Breast epithelium (tissue), 3 donors: ENCODE measurements around the gene HDGF.

ENCODE experiments used
- CTCF ChIP-seq, 3 donors: fragments of 450-650 bp; IDR thresholded peaks; one replicate each; pipeline ENCODE4 v1.5.1; 2016 to 2017; ENCODE audit warnings: antibody characterized with exemption in 3 of 3, mild to moderate bottlenecking in 3 of 3, moderate library complexity in 3 of 3
- POLR2A ChIP-seq: fragments of 450-650 bp; IDR thresholded peaks from one replicate; pipeline ENCODE4 v1.6.1; 2016; ENCODE audit warnings: antibody characterized with exemption, mild to moderate bottlenecking, moderate library complexity
- POLR2AphosphoS5 ChIP-seq, 3 donors: sonication (generic); formaldehyde crosslinking; IDR thresholded peaks; one replicate each; pipeline ENCODE4 v1.6.1; 2017; ENCODE audit warnings: antibody characterized with exemption in 3 of 3

- TF ChIP-seq CTCF (IDR thresholded peaks at IDR 0.05) (no peak), POLR2AphosphoS5 (IDR thresholded peaks at IDR 0.05) (no peak), POLR2A (no peak)
Measured at GRCh38 chr1:156733989-156734584, 17.4 kb downstream of the HDGF start.
